Fibroblast of skin of right quadriceps (primary cell): ENCODE results near the gene CELF2.

ENCODE experiments used
- DNase-seq: peaks from one replicate; pipeline ENCODE4 v3.0.0-alpha.2; 2013

Gene CELF2

GRCh38 chr10:11255796-11256444 lies 238.2 kb downstream of the CELF2 start:
- DNase-seq = no peak

GRCh38 chr10:11256896-11257295 lies 239.2 kb downstream of the CELF2 start:
- DNase-seq = no peak

GRCh38 chr10:11257440-11258090 lies 239.9 kb downstream of the CELF2 start:
- DNase-seq = no peak

- DNase-seq = no peak
These were observed 242.5 kb downstream of the CELF2 start for GRCh38 chr10:11260170-11260569.

GRCh38 chr10:11261143-11261542 lies 243.5 kb downstream of the CELF2 start:
- DNase-seq = no peak

- DNase-seq = no peak
These were observed 244.2 kb downstream of the CELF2 start for GRCh38 chr10:11261687-11262493.

GRCh38 chr10:11262494-11263345 lies 245.0 kb downstream of the CELF2 start:
- no peak for DNase-seq

- DNase-seq = no peak
These were observed 246.1 kb downstream of the CELF2 start for GRCh38 chr10:11263767-11264166.

- no peak for DNase-seq
These were observed 246.8 kb downstream of the CELF2 start for GRCh38 chr10:11264296-11265048.

- no peak for DNase-seq
These were observed 247.8 kb downstream of the CELF2 start for GRCh38 chr10:11265484-11265883.

- DNase-seq = no peak
These were observed 248.8 kb downstream of the CELF2 start for GRCh38 chr10:11266426-11266825.

GRCh38 chr10:11270135-11270857 lies 252.6 kb downstream of the CELF2 start:
- DNase-seq = peak; percentile 54

- DNase-seq = no peak
These were observed 253.1 kb downstream of the CELF2 start for GRCh38 chr10:11270858-11271179.

- DNase-seq = no peak
These were observed 255.3 kb downstream of the CELF2 start for GRCh38 chr10:11272915-11273389.

- DNase-seq = no peak
These were observed 256.8 kb downstream of the CELF2 start for GRCh38 chr10:11274452-11274851.

- no peak for DNase-seq
These were observed 258.0 kb downstream of the CELF2 start for GRCh38 chr10:11275651-11276050.

GRCh38 chr10:11276449-11276990 lies 258.8 kb downstream of the CELF2 start:
- no peak for DNase-seq

GRCh38 chr10:11279314-11279713 lies 261.6 kb downstream of the CELF2 start:
- DNase-seq = no peak

- no peak for DNase-seq
These were observed 262.7 kb downstream of the CELF2 start for GRCh38 chr10:11280187-11280932.

- DNase-seq = no peak
These were observed 264.5 kb downstream of the CELF2 start for GRCh38 chr10:11282156-11282555.
